HCT116 (cell line): Measurements from ENCODE around the gene RTN1. TPM values are rescaled to one million over a fixed set of nuclear protein-coding genes. Genes with fewer than 3 reads are reported as not detected.

Experiments used
- ATAC-seq: fragments of 200-7000 bp; cut with Tn5 transposase; 2 replicates; pipeline ENCODE4 v1.9.1; 2020; ENCODE audit warnings: mild to moderate bottlenecking, moderate library complexity
- BruUV-seq: library from RNA; stranded (reverse); fragments of 400-500 nt; replicated peaks from 2 replicates; lab custom pipeline; 2021; lab: Mats Ljungman, UMichigan
- CTCF ChIA-PET: fragments of 300-600 bp; sonication (Branson Sonifier 250); formaldehyde crosslinking; loops from one replicate; lab custom pipeline; 2021; ENCODE audit warnings: antibody characterized with exemption; lab: Charles Lee
- POLR2A ChIA-PET: fragments of 300-600, 350-600 bp; sonication (Branson Sonifier 250); formaldehyde crosslinking; loops from one replicate; lab custom pipeline; 2021; ENCODE audit warnings: antibody characterized with exemption; lab: Charles Lee
- RAD21 ChIA-PET, 2 experiments: fragments of 300-600 bp; sonication (Branson Sonifier 250); formaldehyde crosslinking; loops; one replicate each; lab custom pipeline; 2023; ENCODE audit warnings: low total read pairs in 2 of 2; ENCODE audit not compliant: uncharacterized antibody in 2 of 2, unreplicated experiment in 2 of 2, low non-redundant PET in 1 of 2; lab: Charles Lee
- DNase-seq: peaks from one replicate; pipeline ENCODE4 v3.0.0-alpha.2; 2010; ENCODE audit warnings: low read depth, low spot score
- H2AFZ ChIP-seq: fragments of 200-600 bp; shearing (Covaris generic), sonication (generic); 2 replicates; pipeline ENCODE4 v1.6.1; 2017; ENCODE audit warnings: low read depth, mixed run types, mixed read lengths, antibody characterized with exemption, low read length; ENCODE audit not compliant: poor library complexity, severe bottlenecking
- H3K27ac ChIP-seq: 2 replicates; pipeline ENCODE4 v1.5.1; 2012; ENCODE audit warnings: low read depth, low read length
- H3K27me3 ChIP-seq: fragments of 200-600 bp; sonication (generic); 2 replicates; pipeline ENCODE4 v1.6.1; 2016; ENCODE audit warnings: mixed run types, low read length, mixed read lengths; ENCODE audit not compliant: insufficient read depth
- H3K36me3 ChIP-seq, 2 experiments: fragments of 200-500 bp in 1 of 2; fragments of 200-600 bp in 1 of 2; sonication (Bioruptor generic) in 1 of 2; sonication (generic) in 1 of 2; 2 replicates each; pipeline versions ENCODE4 v1.5.1 to v1.6.1; 2014 to 2016; ENCODE audit warnings: low read length in 2 of 2, inconsistent platforms in 1 of 2, mixed read lengths in 1 of 2, mixed run types in 1 of 2; ENCODE audit not compliant: insufficient read depth in 2 of 2, control insufficient read depth in 1 of 2
- H3K4me1 ChIP-seq, 2 experiments: fragments of 200-600 bp in 1 of 2; sonication (generic) in 1 of 2; 2 replicates each; pipeline versions ENCODE4 v1.5.1 to v1.6.1; 2012 to 2017; ENCODE audit warnings: low read length in 2 of 2, inconsistent platforms in 1 of 2, mild to moderate bottlenecking in 1 of 2, mixed read lengths in 1 of 2, mixed run types in 1 of 2, moderate library complexity in 1 of 2; ENCODE audit not compliant: insufficient read depth in 2 of 2, control insufficient read depth in 1 of 2
- H3K4me2 ChIP-seq: fragments of 200-600 bp; sonication (generic); 2 replicates; pipeline ENCODE4 v1.6.1; 2017; ENCODE audit warnings: mixed run types, low read length, mixed read lengths
- H3K4me3 ChIP-seq, 2 experiments: fragments of 200-600 bp in 1 of 2; sonication (generic) in 1 of 2; replicated peaks in 1 of 2; 2 replicates each; pipeline ENCODE4 v1.5.1; 2011 to 2016; ENCODE audit warnings: low read length in 2 of 2, control low read depth in 1 of 2, low read depth in 1 of 2, mild to moderate bottlenecking in 1 of 2, mixed read lengths in 1 of 2, mixed run types in 1 of 2
- H3K79me2 ChIP-seq: fragments of 200-600 bp; sonication (generic); 2 replicates; pipeline ENCODE4 v1.6.1; 2017; ENCODE audit warnings: mild to moderate bottlenecking, mixed run types, low read length, moderate library complexity, mixed read lengths; ENCODE audit not compliant: insufficient read depth
- H3K9ac ChIP-seq: fragments of 200-600 bp; sonication (generic); 2 replicates; pipeline ENCODE4 v1.6.1; 2016; ENCODE audit warnings: low read length, mixed read lengths
- H3K9me2 ChIP-seq: fragments of 200-600 bp; sonication (generic), shearing (Covaris generic); 2 replicates; pipeline ENCODE4 v1.6.1; 2017; ENCODE audit warnings: mixed run types, mild to moderate bottlenecking, moderate library complexity; ENCODE audit not compliant: insufficient read depth
- H3K9me3 ChIP-seq, 2 experiments: fragments of 200-500 bp in 1 of 2; fragments of 200-600 bp in 1 of 2; sonication (Bioruptor generic) in 1 of 2; sonication (generic) in 1 of 2; 2 replicates each; pipeline ENCODE4 v1.6.1; 2014 to 2017; ENCODE audit warnings: low read length in 2 of 2, mixed read lengths in 2 of 2, inconsistent platforms in 1 of 2, low read depth in 1 of 2, mild to moderate bottlenecking in 1 of 2, mixed run types in 1 of 2, moderate library complexity in 1 of 2; ENCODE audit not compliant: control insufficient read depth in 1 of 2, insufficient read depth in 1 of 2
- H4K20me1 ChIP-seq: fragments of 200-600 bp; sonication (generic), shearing (Covaris generic); 2 replicates; pipeline ENCODE4 v1.6.1; 2017; ENCODE audit warnings: mixed run types, mild to moderate bottlenecking, moderate library complexity; ENCODE audit not compliant: insufficient read depth
- CEBPB ChIP-seq: IDR thresholded peaks from 2 replicates; pipeline ENCODE4 v1.6.1; 2012; ENCODE audit warnings: low read depth
- POLR2A ChIP-seq: IDR thresholded peaks from 2 replicates; pipeline ENCODE4 v1.7.0; 2011; ENCODE audit warnings: borderline replicate concordance; ENCODE audit not compliant: insufficient read depth, insufficient read length; ENCODE audit errors: extremely low read depth
- RAD21 ChIP-seq: IDR thresholded peaks from 2 replicates; pipeline ENCODE4 v1.6.1; 2012; ENCODE audit warnings: low read depth, mild to moderate bottlenecking
- SRF ChIP-seq: IDR thresholded peaks from 2 replicates; pipeline ENCODE4 v1.6.1; 2012; ENCODE audit warnings: low read depth
- intact Hi-C: fragments of 100-400 bp; cut with micrococcal nuclease; formaldehyde crosslinking; loops from 2 replicates; pipeline ENCODE4 v1.10.0; 2022
- total RNA-seq: library from RNA; stranded (reverse); gene quantifications from one replicate; pipeline ENCODE4 v1.2.1, GENCODE V29; 2021; ENCODE audit not compliant: unreplicated experiment
- TF ChIP-seq, protein P1 (sequence below): IDR thresholded peaks from 2 replicates; pipeline ENCODE4 v1.6.1; 2012
- TF ChIP-seq, protein P2 (sequence below), 3 experiments: fragments of 200-600 bp in 1 of 3; sonication (generic) in 1 of 3; IDR thresholded peaks in 2 of 3; conservative IDR thresholded peaks in 1 of 3; 2 replicates each; pipeline ENCODE4 v1.5.1; 2012 to 2017; ENCODE audit warnings: low read depth in 2 of 3, low read length in 2 of 3, antibody characterized with exemption in 1 of 3, borderline replicate concordance in 1 of 3, control low read depth in 1 of 3, mild to moderate bottlenecking in 1 of 3, mixed read lengths in 1 of 3, mixed run types in 1 of 3, moderate library complexity in 1 of 3; ENCODE audit not compliant: insufficient read depth in 1 of 3

Gene RTN1
- total RNA-seq, 1 experiment from 2014 or later = 0.57 TPM

DNA sequence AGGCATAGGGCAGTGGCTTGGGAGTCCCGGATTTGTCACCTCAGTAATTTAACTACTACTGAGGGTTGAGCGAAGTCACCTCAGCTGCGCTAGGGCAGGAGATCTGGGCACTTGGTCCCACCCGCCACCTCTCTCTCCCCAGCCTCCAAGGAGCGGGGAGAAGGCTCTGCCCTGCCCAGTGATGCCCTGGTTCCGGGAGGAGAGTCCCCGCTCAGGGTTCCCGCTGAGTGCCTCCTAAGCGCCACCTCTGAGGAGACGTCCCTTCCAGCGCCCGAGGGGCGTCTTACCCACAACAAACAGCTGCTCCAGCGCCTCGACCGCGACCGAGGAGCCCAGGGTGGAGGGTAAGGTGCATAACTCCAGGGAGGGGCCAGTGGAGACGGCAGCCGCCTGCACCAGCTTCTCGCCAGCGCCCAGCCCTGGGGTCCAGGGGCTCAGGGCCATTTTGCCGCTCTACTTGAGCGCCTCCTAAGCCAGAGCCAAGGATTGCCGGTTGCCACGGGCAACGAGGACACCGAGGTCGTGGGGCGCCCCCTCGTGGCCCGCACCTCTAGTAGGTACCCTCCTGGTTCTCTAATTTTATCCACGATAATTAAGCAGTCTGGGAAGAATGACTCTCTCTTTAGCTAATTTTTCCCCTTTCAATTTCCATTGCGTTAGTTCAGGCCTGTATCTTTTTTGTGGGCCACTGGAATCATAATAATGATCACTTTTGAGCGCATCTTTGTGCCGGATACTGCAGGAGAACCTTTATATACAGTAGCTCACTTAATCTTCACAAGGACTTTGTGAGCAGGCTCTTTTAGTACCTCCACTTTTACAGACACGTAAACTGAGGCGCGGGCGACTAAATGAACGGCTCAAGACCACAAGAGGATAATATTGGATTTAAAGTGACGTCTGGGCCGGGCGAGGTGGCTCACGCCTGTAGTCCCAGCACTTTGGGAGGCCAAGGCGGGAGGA lies 294.0 kb downstream of the RTN1 start, which contains the start of gene CCDC175 (continued):
- TF ChIP-seq POLR2A (no peak), SRF (no peak)
- TF ChIP-seq, protein P1, sequence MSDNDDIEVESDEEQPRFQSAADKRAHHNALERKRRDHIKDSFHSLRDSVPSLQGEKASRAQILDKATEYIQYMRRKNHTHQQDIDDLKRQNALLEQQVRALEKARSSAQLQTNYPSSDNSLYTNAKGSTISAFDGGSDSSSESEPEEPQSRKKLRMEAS = no peak
- TF ChIP-seq, all 23 proteins: peak for 2

DNA sequence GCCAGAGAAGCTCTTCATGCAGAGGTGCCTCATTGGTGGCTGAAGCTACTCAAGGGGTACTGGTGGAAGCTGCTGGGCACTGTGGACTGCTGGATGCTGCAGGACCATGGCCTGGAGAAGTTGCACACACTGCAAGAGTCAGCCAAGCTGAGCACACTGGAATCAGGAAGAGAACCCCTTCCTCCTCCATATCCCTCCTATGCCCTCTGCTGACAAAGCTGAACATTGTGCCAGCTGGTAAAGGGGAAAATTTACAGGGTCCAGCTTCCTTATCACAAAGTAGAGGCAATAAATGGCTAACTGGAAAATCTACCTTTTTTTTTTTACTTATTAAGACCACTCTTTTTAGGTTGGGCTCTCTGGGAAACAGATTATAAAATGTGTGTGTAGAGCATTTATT lies 300.5 kb downstream of the RTN1 start:
- Histone ChIP-seq H3K36me3 (no peaks in the 10 kb centered on the region), H3K27me3 (no peaks in the 10 kb centered on the region), H3K4me1 (peaks cover 0 to 6% of the 10 kb centered on the region in 2 experiments; a peak in 1 of 4 replicates), H3K9me2 (no peaks in the 10 kb centered on the region), H3K27ac (no peak overlapping the region), H3K9ac (no peak overlapping the region), H3K4me3 (no peak overlapping the region), H3K79me2 (no peaks in the 10 kb centered on the region), H4K20me1 (no peaks in the 10 kb centered on the region), H3K4me2 (no peak overlapping the region), H2AFZ (no peak overlapping the region), H3K9me3 (no peaks in the 10 kb centered on the region)
- ChIA-PET POLR2A (interaction anchor here (1.3 to 1.5 kb wide), 2 partner anchors 9 to 63 kb away, joined by 3 to 4 read pairs; no protein-coding TSS in a partner anchor), RAD21 (interaction anchor here in 1 of 2 experiments (1.2 kb wide), 1 partner anchor 63 kb away, joined by 3 read pairs; no protein-coding TSS in a partner anchor), CTCF (interaction anchor here (1.0 to 2.3 kb wide), 5 partner anchors 14 to 328 kb away, joined by 3 to 27 read pairs (median 5); partner anchors contain the start of genes JKAMP and L3HYPDH)
- TF ChIP-seq, protein P2, sequence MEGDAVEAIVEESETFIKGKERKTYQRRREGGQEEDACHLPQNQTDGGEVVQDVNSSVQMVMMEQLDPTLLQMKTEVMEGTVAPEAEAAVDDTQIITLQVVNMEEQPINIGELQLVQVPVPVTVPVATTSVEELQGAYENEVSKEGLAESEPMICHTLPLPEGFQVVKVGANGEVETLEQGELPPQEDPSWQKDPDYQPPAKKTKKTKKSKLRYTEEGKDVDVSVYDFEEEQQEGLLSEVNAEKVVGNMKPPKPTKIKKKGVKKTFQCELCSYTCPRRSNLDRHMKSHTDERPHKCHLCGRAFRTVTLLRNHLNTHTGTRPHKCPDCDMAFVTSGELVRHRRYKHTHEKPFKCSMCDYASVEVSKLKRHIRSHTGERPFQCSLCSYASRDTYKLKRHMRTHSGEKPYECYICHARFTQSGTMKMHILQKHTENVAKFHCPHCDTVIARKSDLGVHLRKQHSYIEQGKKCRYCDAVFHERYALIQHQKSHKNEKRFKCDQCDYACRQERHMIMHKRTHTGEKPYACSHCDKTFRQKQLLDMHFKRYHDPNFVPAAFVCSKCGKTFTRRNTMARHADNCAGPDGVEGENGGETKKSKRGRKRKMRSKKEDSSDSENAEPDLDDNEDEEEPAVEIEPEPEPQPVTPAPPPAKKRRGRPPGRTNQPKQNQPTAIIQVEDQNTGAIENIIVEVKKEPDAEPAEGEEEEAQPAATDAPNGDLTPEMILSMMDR (IDR thresholded peaks at IDR 0.05 in 2 of 3, conservative IDR thresholded peaks at IDR 0.05 in 1 of 3; ENCODE audit: borderline replicate concordance in 1 of 3, insufficient read depth in 1 of 3, low read depth in 2 of 3, low read length in 2 of 3) = peak in 2 of 3 experiments; percentile 15 to 22; a peak in 1 of 6 replicates
- TF ChIP-seq RAD21 (peak; percentile 45), CEBPB (no peak)
- no TSS peak for BruUV-seq
- DNase-seq (no peak), ATAC-seq (peak; percentile 64)
- intact Hi-C loops = no loop called here
